NCI-H524 treated with DMSO at 0.1 percent for 48 hours (cell line): Measurements from ENCODE around the gene KRTAP24-1.

Experiments
- DNase-seq: peaks from one replicate; lab custom pipeline; 2025; lab: John Stamatoyannopoulos, UW

KRTAP24-1 gene

GRCh38 chr21:30282850-30283249 lies at the start of gene KRTAP24-1:
TSS of gene KRTAP24-1 (minus strand) at chr21:30282950. CDS start at chr21:30282932, 18 bp downstream.
- no peak for DNase-seq

GRCh38 chr21:30329203-30329875 lies 46.6 kb upstream of the KRTAP24-1 start:
- DNase-seq, result no peak

- no peak for DNase-seq
Observed at GRCh38 chr21:30326390-30326789, 43.6 kb upstream of the KRTAP24-1 start.

DNA sequence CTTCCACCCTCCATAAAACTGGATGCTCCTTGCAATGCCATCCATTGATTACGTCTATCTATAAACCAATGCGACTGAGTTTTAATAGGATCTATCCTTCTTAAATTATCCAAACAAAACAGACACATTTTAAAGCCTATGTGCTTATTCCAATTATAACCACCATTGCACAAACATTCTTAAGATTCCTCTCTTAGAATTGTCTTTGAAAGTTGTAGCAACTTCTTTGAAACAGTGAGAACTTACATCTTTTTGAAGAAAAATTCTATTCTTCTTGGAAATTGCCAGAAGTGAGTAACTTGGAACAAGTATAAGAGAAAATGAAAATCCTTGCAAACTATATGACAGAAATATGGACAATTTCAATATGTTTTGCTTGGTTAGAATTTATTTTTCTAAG lies 37.5 kb upstream of the KRTAP24-1 start, which contains the start of gene KRTAP26-1:
Gene KRTAP26-1 (minus strand): TSS at position 101 of the 400 bp plus-strand sequence. CDS start 280 bp downstream, outside the sequence.
- DNase-seq, result no peak

DNA sequence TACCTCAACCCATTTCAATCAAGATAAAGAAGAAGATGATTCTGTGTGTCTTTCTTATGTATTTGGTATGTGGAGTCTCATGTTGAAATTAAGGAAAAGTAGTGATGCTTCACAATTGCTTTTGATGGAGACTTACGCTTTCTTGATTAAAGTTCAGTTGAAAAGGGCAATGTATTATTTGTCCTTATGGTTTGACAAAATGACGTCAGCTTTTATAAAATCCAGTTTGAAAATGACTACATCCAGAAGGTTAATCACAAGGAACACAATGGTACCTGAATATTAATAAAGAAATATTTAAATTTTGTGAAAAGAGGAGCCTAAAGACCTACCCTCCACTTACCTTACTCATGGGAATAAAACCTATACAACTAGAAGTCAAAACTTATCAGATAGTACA lies 33.0 kb upstream of the KRTAP24-1 start:
- DNase-seq, result no peak

DNA sequence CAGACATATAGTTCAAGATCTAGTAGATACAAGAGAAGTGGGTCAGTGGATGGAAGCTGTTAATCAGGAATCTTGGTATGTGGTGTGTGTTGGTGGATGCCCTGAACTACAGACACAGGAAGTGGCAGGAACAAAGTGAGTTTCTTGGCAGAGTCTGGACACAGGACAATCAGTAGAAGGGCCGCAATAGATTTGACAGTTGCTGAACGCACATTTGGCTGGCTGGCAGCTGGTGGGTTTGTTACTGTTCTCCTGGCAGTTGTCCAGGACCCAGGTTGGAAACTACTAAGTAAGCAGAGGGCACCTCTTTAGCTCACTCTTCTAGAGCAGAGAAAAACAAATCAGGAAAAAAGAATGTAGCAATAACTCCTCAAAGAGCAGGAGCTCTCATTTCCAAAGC lies 24.1 kb upstream of the KRTAP24-1 start:
- DNase-seq, result no peak

DNA sequence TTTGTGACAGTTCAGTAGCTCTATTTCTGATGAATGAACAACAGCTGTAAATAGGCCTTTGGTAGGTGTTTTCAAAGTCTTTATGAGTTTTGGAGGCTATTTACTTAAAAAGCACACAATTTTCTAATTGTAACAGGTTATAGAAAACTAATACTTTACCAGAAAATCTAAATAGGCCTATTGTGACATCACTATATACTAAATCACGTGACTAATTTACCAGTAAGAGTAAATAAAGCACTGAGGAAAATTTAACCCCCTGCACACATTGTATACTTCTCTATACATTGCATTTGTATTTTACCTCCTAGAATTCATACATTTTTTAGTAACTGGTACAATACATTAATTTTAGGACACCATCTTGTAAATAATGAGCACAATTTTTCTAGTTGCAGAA lies 22.4 kb upstream of the KRTAP24-1 start:
- DNase-seq, result no peak

- DNase-seq, result no peak
Observed at GRCh38 chr21:30289215-30289614, 6.5 kb upstream of the KRTAP24-1 start, which contains the start of gene KRTAP25-1. TSS of gene KRTAP25-1 (minus strand) at chr21:30289514. CDS start at chr21:30289490, 24 bp downstream.

GRCh38 chr21:30271611-30272010 lies 11.1 kb downstream of the KRTAP24-1 start:
- DNase-seq, result no peak

- DNase-seq, result no peak
Observed at GRCh38 chr21:30271156-30271555, 11.6 kb downstream of the KRTAP24-1 start.

DNA sequence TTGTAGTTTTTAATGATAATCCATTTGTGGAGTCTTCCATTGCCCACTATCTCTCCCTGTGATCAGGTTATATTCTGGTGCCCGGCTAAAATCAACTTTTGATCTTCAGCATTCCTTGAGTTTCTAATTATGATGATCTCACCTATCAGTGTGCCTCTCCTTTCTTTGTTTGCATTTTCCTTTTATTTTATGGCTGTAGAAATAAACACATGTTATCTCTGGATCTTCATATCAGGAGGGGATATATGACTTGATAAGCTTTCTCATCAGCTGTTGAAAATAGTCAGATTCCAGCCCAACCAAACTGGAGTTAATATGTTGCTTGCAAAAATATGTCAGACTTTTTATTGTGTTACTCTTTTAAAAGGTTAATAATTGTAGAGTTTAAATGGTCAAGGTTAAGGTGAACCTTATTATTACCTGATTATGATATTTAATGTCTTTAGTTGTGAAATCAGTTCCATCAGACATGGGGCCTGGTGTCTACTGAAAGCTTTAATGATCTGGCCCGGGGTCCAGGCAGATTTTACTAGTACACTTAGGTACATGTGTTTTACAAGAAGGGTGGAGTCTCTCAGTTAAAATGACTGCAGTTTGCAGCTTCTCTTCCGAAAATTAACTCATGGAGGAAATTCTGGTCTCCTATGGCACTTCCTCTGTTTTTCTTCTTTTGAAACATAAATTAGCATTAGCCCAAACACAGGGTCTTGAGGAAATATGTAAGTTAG lies 12.8 kb downstream of the KRTAP24-1 start:
- DNase-seq, result no peak

GRCh38 chr21:30268608-30269197 lies 14.0 kb downstream of the KRTAP24-1 start:
- DNase-seq, result no peak

DNA sequence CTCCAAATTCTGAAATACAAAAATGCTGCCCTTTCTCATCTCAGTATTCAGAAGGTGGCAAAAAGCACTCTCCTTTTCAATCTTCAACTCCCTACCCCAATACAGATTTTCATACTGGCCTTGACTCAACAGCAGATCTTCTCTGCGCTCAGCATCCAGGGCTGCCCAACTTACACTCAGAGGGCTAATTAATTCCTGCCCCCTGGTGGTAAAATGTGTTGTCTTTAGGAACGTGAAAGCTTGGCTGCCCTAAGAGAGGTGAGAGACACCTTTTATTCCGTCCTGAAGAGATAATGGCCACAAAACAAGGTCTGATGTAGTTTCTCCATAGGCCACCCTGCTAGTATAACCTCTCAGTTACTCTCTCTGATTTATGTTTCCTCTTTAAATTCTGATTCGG lies 25.0 kb downstream of the KRTAP24-1 start:
- no peak for DNase-seq

DNA sequence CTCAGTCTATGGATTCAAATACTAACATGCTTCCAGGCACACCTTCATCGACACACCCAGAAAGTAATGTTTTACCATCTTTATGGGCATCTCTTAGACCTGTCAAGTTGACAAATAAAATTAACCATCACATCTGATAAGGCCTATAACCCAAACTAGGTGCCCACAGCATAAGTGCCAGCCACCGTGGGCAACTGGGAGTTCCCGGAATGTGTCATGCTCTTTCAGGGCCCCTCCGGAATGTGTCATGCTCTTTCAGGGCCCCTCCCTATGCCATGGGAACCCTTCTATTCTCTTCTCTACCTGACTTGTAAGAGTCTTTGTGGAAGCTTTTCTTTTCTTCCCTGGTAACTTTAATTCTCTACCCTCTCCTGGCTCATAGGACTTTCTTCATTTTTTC lies 26.6 kb downstream of the KRTAP24-1 start:
- DNase-seq, result no peak

GRCh38 chr21:30255679-30256078 lies 27.1 kb downstream of the KRTAP24-1 start:
- DNase-seq, result no peak

- no peak for DNase-seq
Observed at GRCh38 chr21:30251781-30252180, 31.0 kb downstream of the KRTAP24-1 start.

- DNase-seq, result no peak
Observed at GRCh38 chr21:30249936-30250335, 32.8 kb downstream of the KRTAP24-1 start.

DNA sequence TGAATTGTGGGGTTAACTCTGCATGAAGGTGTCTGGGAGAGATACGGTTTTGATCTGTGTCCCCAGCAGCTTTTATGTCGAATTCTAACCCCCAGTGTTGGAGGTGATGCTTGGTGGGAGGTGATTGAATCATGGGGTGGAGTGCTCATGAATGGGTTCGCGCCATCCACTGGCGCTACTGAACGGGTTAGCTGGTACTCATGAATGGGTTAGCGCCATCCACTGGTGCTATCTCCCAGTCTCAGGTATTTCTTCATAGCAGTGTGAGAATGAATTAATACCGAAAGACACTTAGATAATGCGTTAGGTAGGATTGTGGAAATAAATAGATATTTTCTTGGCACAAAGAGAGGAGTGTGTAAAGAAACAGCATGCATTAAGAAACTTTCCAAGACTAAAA lies 33.9 kb downstream of the KRTAP24-1 start:
- DNase-seq, result no peak

GRCh38 chr21:30245061-30245460 lies 37.7 kb downstream of the KRTAP24-1 start:
- no peak for DNase-seq

GRCh38 chr21:30243691-30244090 lies 39.1 kb downstream of the KRTAP24-1 start:
- no peak for DNase-seq

- DNase-seq, result no peak
Observed at GRCh38 chr21:30240661-30241060, 42.1 kb downstream of the KRTAP24-1 start.

- no peak for DNase-seq
Observed at GRCh38 chr21:30238168-30238567, 44.6 kb downstream of the KRTAP24-1 start.

- DNase-seq, result no peak
Observed at GRCh38 chr21:30234643-30235042, 48.1 kb downstream of the KRTAP24-1 start.
